ENCODE measurements around the gene ZNF438.

The ZNF438 gene

GRCh38 chr10:31035266-31035798, 3.7 kb upstream of the ZNF438 start:
- TF ChIP-seq SPI1 (IDR thresholded peaks at IDR 0.05; ENCODE audit: borderline replicate concordance, low read depth) (no peak), GABPA (IDR thresholded peaks at IDR 0.05; ENCODE audit: low read depth) (no peak), POLR2AphosphoS5 (IDR thresholded peaks at IDR 0.05; ENCODE audit: low read depth) (no peak)
- TF ChIP-seq, protein P1, sequence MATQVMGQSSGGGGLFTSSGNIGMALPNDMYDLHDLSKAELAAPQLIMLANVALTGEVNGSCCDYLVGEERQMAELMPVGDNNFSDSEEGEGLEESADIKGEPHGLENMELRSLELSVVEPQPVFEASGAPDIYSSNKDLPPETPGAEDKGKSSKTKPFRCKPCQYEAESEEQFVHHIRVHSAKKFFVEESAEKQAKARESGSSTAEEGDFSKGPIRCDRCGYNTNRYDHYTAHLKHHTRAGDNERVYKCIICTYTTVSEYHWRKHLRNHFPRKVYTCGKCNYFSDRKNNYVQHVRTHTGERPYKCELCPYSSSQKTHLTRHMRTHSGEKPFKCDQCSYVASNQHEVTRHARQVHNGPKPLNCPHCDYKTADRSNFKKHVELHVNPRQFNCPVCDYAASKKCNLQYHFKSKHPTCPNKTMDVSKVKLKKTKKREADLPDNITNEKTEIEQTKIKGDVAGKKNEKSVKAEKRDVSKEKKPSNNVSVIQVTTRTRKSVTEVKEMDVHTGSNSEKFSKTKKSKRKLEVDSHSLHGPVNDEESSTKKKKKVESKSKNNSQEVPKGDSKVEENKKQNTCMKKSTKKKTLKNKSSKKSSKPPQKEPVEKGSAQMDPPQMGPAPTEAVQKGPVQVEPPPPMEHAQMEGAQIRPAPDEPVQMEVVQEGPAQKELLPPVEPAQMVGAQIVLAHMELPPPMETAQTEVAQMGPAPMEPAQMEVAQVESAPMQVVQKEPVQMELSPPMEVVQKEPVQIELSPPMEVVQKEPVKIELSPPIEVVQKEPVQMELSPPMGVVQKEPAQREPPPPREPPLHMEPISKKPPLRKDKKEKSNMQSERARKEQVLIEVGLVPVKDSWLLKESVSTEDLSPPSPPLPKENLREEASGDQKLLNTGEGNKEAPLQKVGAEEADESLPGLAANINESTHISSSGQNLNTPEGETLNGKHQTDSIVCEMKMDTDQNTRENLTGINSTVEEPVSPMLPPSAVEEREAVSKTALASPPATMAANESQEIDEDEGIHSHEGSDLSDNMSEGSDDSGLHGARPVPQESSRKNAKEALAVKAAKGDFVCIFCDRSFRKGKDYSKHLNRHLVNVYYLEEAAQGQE (IDR thresholded peaks at IDR 0.05; ENCODE audit: insufficient replicate concordance, low read depth): no peak
- TF ChIP-seq, protein P2, sequence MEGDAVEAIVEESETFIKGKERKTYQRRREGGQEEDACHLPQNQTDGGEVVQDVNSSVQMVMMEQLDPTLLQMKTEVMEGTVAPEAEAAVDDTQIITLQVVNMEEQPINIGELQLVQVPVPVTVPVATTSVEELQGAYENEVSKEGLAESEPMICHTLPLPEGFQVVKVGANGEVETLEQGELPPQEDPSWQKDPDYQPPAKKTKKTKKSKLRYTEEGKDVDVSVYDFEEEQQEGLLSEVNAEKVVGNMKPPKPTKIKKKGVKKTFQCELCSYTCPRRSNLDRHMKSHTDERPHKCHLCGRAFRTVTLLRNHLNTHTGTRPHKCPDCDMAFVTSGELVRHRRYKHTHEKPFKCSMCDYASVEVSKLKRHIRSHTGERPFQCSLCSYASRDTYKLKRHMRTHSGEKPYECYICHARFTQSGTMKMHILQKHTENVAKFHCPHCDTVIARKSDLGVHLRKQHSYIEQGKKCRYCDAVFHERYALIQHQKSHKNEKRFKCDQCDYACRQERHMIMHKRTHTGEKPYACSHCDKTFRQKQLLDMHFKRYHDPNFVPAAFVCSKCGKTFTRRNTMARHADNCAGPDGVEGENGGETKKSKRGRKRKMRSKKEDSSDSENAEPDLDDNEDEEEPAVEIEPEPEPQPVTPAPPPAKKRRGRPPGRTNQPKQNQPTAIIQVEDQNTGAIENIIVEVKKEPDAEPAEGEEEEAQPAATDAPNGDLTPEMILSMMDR (IDR thresholded peaks at IDR 0.05; ENCODE audit: insufficient read depth, low read length): no peak
- Histone ChIP-seq H3K4me3 (replicated peaks; ENCODE audit: insufficient read depth, low read length) (no peak overlapping the region), H3K27ac (replicated peaks) (no peak overlapping the region), H3K27me3 (ENCODE audit: insufficient read depth, poor library complexity, severe bottlenecking) (no peaks in the 10 kb centered on the region)
- DNase-seq (ENCODE audit: low read depth in 1 of 2, low spot score in 1 of 2): no peak

DNA sequence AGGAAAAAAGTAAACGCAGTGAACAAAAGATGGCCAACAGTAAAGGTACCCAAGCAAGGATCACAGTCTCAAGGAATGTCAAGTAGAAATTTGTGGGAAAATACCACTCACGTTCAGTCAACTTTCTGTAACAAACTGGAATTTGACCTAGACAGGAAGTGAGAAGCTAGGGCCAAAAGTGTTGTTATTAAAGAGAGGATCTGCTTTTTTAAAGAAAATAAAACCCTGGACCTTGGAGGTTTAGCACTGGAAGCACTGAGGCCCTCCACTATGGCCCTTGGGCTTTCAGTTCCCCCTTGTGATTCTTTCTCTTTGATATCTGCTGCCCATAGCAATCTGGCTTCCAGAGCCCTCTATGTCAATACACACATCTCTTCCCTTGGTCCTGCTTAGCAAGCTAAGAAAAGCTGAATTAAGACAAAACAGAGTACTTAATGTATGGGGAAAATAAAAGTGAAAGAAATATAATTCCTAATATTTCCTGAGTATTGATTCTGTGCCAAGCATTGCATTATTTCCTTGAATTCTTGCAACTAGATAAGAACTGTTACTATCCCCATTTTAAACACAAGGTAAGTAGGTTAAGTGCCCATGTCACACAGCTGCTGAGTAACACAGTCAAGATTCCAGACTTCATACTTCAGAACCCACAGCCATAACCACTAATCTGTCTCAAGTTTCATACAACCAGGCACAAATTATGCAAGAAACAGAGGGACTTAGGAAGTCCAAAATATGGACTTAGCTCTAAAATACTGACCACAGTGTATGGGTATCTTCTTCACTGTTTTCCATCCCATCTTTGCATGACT, 2.6 kb upstream of the ZNF438 start:
- Histone ChIP-seq H3K27me3 (ENCODE audit: insufficient read depth, poor library complexity, severe bottlenecking) (no peaks in the 10 kb centered on the region), H3K4me3 (replicated peaks; ENCODE audit: insufficient read depth, low read length) (no peak overlapping the region), H3K27ac (replicated peaks) (no peak overlapping the region)
- DNase-seq (ENCODE audit: low read depth in 1 of 2, low spot score in 1 of 2): peak in 1 of 2 experiments; percentile 43
- TF ChIP-seq GABPA (IDR thresholded peaks at IDR 0.05; ENCODE audit: low read depth) (no peak), POLR2AphosphoS5 (IDR thresholded peaks at IDR 0.05; ENCODE audit: low read depth) (no peak), SPI1 (IDR thresholded peaks at IDR 0.05; ENCODE audit: borderline replicate concordance, low read depth) (no peak)
- TF ChIP-seq, protein P2 (IDR thresholded peaks at IDR 0.05; ENCODE audit: insufficient read depth, low read length): no peak
- TF ChIP-seq, protein P1 (IDR thresholded peaks at IDR 0.05; ENCODE audit: insufficient replicate concordance, low read depth): no peak

DNA sequence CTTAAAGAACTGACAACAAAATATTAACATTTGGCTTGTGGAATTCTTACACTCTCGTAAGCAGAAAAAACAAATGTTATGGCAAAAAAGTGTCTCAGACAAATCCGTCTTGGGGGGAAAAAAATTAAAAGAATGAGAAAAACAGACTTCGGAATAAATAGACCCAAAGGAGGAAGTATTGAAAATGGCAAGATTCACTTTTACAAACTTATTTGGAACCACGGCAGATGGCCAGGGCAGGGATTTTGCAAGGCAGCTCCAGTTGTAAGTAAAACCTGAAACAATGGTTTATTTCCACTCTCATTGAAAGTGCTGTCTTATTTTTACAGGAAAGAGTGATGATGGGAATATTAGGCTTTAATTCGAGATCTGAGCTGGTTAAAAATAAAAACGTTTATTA, 1.5 kb upstream of the ZNF438 start:
- no peak for TF ChIP-seq GABPA (IDR thresholded peaks at IDR 0.05; ENCODE audit: low read depth)
- TF ChIP-seq SPI1 (IDR thresholded peaks at IDR 0.05; ENCODE audit: borderline replicate concordance, low read depth): no peak
- TF ChIP-seq POLR2AphosphoS5 (IDR thresholded peaks at IDR 0.05; ENCODE audit: low read depth): no peak
- TF ChIP-seq, protein P2 (IDR thresholded peaks at IDR 0.05; ENCODE audit: insufficient read depth, low read length): no peak
- TF ChIP-seq, protein P1 (IDR thresholded peaks at IDR 0.05; ENCODE audit: insufficient replicate concordance, low read depth): no peak
- DNase-seq (ENCODE audit: low read depth in 1 of 2, low spot score in 1 of 2): no peak
- Histone ChIP-seq H3K27ac (replicated peaks) (peak overlapping the region; percentile 95; the same call in 1 of the 2 replicates), H3K4me3 (replicated peaks; ENCODE audit: insufficient read depth, low read length) (peak overlapping the region; percentile 47), H3K27me3 (ENCODE audit: insufficient read depth, poor library complexity, severe bottlenecking) (no peaks in the 10 kb centered on the region)
